Activated effector memory CD4-positive, alpha-beta T cell treated with anti-CD3 and anti-CD28 coated beads, Interleukin-2, amount 50 U/mL, for 16 hours (primary cell): ENCODE measurements around the gene GPNMB.

ENCODE experiments used
- DNase-seq: peaks from one replicate; pipeline ENCODE4 v3.0.0-alpha.2; 2020

Gene GPNMB

DNA sequence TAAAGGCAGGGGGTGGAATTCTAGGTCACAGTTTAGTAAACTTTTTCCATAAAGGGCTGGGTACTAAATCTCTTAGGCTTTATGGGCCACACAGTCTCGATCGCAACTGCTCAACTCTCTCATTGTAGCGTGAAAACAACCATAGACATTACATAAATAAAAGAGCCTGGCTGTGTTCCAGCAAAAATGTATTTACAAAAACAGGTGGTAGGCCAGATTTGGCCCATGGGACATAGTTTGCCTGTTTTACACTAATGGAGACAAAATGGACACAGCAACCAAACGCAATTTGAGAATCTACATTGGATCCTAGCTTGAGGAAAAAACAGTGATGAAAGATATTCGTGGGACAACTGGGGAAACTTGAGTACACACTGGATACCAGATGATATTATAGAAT is 29.3 kb downstream of the GPNMB start:
- no peak for DNase-seq

GRCh38 chr7:23276376-23276775 is 29.8 kb downstream of the GPNMB start:
- DNase-seq, result no peak

DNA sequence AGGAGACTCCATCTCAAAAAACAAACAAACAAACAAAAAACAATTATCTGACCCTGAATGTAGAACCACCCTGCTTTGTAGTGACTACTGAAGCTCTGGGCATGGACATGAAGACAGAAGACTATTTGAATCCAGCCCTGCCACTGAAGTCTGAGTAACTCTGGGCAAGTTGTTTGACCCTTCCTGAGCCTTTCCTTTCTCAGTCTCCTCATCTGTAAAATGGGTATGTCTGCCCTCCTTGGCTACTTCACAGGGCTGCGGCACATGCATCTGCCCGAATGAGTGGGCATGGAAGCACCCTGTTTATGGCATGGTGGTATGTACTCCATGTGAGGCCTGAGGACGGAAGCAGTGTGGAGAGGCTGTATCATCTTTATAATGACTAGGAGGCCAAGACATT is 30.4 kb downstream of the GPNMB start:
- DNase-seq, result no peak

- no peak for DNase-seq
Measured at GRCh38 chr7:23277359-23277989, 30.9 kb downstream of the GPNMB start.

DNA sequence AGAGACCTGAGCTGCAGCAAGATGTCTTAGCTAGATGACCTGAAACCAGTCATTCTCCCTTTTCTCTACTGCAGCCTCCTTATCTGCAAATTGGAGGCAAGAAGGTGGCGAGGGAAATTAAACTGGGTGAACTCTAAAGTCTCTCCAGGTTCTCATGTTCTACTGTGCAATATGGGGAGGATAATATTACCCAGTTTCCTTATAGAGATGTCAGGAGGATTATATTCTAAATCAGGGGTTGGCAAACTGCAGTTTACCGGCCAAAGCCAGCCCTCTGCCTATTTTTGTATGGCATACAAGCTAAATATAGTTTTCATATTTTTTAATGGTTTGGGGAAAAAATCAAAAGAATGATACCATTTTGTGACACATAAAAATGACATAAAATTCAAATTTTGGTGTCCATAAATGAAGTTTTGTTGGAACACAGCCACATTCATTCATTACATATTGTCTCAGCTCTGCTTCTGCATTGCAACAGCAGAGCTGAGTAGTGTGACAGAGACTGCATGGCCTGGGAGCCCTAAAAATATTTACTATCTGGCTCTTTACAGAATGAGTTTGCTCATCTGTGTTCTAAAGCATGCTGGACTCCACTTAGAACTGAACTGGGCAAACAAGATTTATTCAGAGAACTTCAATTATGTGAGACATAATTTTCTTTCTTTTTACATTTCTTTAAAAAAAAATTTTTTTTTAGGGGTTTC is 33.4 kb downstream of the GPNMB start:
- DNase-seq, result no peak

- DNase-seq, result no peak
Measured at GRCh38 chr7:23283086-23283485, 36.5 kb downstream of the GPNMB start.

DNA sequence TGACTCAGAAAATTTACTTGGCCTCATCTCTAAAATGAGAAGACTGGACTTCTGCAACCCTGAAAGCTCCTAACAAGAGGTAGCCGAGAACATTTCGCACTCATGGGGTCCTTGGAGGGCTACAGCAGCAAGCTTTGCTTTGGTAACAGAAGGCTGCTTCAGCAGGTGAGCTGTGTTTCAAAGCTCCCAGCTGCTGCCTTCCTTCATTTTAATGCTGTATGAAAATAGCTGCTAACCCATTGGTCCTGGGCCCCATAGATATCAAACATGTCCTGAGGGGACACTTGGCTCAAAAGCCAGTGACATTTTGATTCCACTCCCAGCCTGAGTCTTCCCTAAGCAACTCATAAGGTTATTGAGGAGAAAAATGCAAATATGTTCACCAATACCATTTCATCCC is 38.3 kb downstream of the GPNMB start:
- DNase-seq, result no peak

GRCh38 chr7:23285657-23286646 is 39.4 kb downstream of the GPNMB start:
- no peak for DNase-seq

DNA sequence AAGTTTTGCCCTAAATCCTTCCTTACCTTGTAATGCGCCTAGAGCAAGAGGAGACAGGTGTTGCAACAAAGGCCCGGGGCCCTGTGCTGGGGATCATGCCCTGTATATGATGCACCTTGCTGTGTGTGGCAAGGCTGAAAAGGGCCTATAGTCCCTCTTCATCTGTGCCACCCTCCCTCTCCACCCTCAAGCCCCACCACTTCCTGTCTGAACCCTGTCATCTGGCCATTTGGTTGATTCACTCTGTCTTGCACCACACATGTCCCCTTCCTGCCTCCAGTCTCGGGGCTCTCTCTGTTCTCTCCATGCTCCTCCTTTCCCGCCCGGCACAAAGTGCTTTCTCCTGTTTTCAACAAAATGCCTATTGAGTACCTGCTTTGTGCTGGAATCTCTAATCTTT is 41.0 kb downstream of the GPNMB start:
- no peak for DNase-seq

GRCh38 chr7:23290993-23291392 is 44.4 kb downstream of the GPNMB start:
- no peak for DNase-seq

- DNase-seq, result no peak
Measured at GRCh38 chr7:23291957-23292560, 45.5 kb downstream of the GPNMB start.

- no peak for DNase-seq
Measured at GRCh38 chr7:23292623-23293022, 46.0 kb downstream of the GPNMB start.

DNA sequence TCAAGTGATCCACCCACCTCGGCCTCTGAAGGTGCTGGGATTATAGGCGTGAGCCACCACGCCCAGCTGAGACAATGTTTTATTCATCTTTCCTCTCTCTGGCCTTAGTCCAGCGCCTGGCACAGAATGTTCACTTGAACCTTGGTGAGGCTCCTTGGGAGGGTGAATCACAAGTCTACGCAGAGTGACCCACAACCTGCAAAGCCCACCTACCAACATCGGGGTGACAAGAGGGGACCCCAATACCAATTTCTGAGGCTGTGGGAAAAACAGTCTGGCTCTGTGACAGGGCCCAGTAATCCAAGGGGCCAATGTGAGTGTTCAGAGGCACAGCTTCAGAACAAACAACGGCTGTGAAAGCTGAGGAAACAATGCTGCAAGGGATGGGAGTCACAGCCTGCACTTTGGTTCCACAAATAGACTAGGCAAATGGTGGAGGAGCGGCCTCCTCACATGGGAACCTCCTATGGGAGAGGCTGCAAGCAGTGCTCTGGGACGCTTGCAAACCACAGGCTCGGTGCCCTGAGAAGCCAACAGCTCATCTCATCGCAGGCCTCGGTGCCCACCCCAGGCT is 47.0 kb downstream of the GPNMB start:
- no peak for DNase-seq

- DNase-seq, result no peak
Measured at GRCh38 chr7:23294549-23295400, 48.2 kb downstream of the GPNMB start.

- no peak for DNase-seq
Measured at GRCh38 chr7:23295401-23295697, 48.8 kb downstream of the GPNMB start.

GRCh38 chr7:23298141-23298881 is 51.7 kb downstream of the GPNMB start:
- DNase-seq, result no peak

DNA sequence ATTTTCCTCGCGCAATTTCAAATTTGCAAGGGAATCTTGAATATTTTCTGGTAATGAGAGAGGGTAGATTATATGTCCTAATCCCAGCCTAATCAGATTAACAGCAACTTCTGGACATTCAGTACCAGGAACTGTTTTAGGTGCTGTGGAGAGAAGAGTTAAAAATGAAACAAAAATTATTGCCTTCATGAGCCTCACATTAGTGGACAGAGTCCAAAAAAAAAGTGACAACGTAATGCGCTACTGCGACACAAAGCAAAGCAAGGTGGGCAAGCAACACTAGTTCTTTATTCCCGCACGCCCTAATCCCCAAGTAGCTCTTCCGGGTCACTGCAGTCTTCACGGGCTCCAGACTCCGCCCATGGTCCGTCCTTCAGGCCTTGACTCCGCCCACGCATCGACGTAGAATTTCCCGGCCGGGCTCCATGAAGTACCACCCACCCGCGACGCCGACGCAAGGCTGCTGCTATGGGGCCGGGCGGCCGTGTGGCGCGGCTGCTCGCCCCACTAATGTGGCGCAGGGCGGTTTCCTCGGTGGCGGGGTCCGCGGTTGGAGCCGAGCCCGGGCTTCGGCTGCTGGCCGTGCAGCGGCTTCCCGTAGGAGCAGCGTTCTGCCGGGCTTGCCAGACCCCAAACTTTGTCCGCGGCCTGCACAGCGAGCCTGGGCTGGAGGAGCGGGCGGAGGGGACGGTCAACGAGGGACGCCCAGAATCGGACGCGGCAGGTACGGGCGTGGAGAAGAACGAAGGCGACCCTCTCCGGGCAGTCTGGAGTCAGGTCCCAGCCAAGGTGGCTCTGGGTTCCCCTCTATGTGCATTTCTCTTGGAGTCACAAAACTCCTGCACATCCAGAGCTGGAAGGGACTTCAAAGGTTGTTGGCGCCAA is 52.6 kb downstream of the GPNMB start, which contains the start of gene MALSU1:
Gene MALSU1 (plus strand): TSS at position 455 of the 885 bp plus-strand sequence. CDS start 14 bp downstream, at position 469.
- DNase-seq, result peak; percentile 98

- DNase-seq, result no peak
Measured at GRCh38 chr7:23299770-23300300, 53.3 kb downstream of the GPNMB start.

DNA sequence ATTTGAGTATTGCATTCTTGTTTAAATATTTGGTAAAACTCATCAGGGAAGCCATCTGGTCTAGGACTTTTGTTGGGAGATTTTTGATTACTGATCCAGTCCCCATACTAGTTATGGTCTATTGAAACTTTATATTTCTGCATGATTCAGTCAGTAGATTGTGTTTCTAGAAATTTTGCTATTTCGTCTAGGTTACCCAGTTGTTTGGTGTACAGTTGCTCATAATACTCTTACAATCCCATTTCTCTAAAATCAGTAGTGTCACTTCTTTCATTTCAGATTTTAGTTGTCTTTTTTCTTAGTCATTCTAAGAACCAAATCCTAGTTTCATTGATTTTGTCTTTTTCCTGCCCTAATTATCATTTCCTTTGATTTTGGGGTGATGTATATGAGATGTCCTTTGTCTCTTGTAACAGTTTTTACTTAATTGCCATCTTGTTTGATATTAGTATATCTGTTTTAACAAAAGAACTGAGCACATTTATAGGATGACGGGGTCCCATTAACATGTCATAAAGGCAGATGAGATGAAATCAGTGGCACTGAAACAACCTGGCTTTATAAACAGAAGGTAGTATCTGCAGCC is 60.5 kb downstream of the GPNMB start:
- DNase-seq, result no peak
